ENCODE measurements around the gene PSME1. TPM values are rescaled to one million over a fixed set of nuclear protein-coding genes. Genes with fewer than 3 reads are reported as not detected.

The PSME1 gene
- total and polyA plus RNA-seq, 4 donors = 63.3 to 237 (median 101) TPM

GRCh38 chr14:24088095-24088494 is 47.9 kb upstream of the PSME1 start:
- Histone ChIP-seq H3K27ac (ENCODE audit: low read depth in 1 of 2, low read length in 2 of 2) (no peak overlapping the region), H3K36me3 (ENCODE audit: control insufficient read depth in 4 of 4, insufficient read depth in 3 of 4, low read depth in 1 of 4, low read length in 3 of 4) (no peaks in the 10 kb centered on the region), H3K27me3 (ENCODE audit: control insufficient read depth in 4 of 4, insufficient read depth in 4 of 4, low read length in 3 of 4) (no peaks in the 10 kb centered on the region), H3K9me3 (ENCODE audit: control insufficient read depth in 4 of 4, low read length in 3 of 4) (no peaks in the 10 kb centered on the region), H3K4me3 (ENCODE audit: low read depth in 1 of 3, low read length in 3 of 3) (no peak overlapping the region), H3K9ac (ENCODE audit: low read depth in 1 of 2, low read length in 2 of 2) (no peak overlapping the region), H3K4me1 (ENCODE audit: control insufficient read depth in 4 of 4, insufficient read depth in 4 of 4, low read length in 3 of 4) (peaks cover 4 to 29% (median 22%) of the 10 kb centered on the region in 4 donors)
- WGBS = 59% methylated on average over 2 of the region's 2 CpGs
- DNase-seq (ENCODE audit: low spot score) = no peak
- TF ChIP-seq CTCF (IDR thresholded peaks at IDR 0.05; ENCODE audit: low read depth, low read length, missing input control) (no peak), YY1 (IDR thresholded peaks at IDR 0.05) (no peak), EGR1 (IDR thresholded peaks at IDR 0.05; ENCODE audit: low read depth in 2 of 2) (no peak), REST (IDR thresholded peaks at IDR 0.05) (no peak), ZBTB33 (IDR thresholded peaks at IDR 0.05) (no peak), HNF4A (conservative IDR thresholded peaks at IDR 0.05) (no peak), RXRA (IDR thresholded peaks at IDR 0.05) (no peak), HNF4G (IDR thresholded peaks at IDR 0.05) (no peak), GABPA (IDR thresholded peaks at IDR 0.05 in 1 of 2, conservative IDR thresholded peaks at IDR 0.05 in 1 of 2) (no peak), TAF1 (conservative IDR thresholded peaks at IDR 0.05) (no peak), RAD21 (IDR thresholded peaks at IDR 0.05) (no peak), MAX (IDR thresholded peaks at IDR 0.05) (no peak), FOXA1 (IDR thresholded peaks at IDR 0.05) (no peak), SP1 (IDR thresholded peaks at IDR 0.05) (no peak), NR2F2 (IDR thresholded peaks at IDR 0.05) (no peak)

GRCh38 chr14:24089890-24090289 is 46.1 kb upstream of the PSME1 start:
- Histone ChIP-seq H3K4me1 (ENCODE audit: control insufficient read depth in 4 of 4, insufficient read depth in 4 of 4, low read length in 3 of 4) (peaks cover 8 to 28% (median 23%) of the 10 kb centered on the region in 4 donors), H3K27ac (ENCODE audit: low read depth in 1 of 2, low read length in 2 of 2) (no peak overlapping the region), H3K27me3 (ENCODE audit: control insufficient read depth in 4 of 4, insufficient read depth in 4 of 4, low read length in 3 of 4) (no peaks in the 10 kb centered on the region), H3K9me3 (ENCODE audit: control insufficient read depth in 4 of 4, low read length in 3 of 4) (no peaks in the 10 kb centered on the region), H3K9ac (ENCODE audit: low read depth in 1 of 2, low read length in 2 of 2) (no peak overlapping the region), H3K4me3 (ENCODE audit: low read depth in 1 of 3, low read length in 3 of 3) (no peak overlapping the region), H3K36me3 (ENCODE audit: control insufficient read depth in 4 of 4, insufficient read depth in 3 of 4, low read depth in 1 of 4, low read length in 3 of 4) (no peaks in the 10 kb centered on the region)
- WGBS = 82% methylated on average over 6 of the region's 6 CpGs
- DNase-seq (ENCODE audit: low spot score) = no peak
- no peak for TF ChIP-seq ZBTB33 (IDR thresholded peaks at IDR 0.05)
- no peak for TF ChIP-seq SP1 (IDR thresholded peaks at IDR 0.05)
- no peak for TF ChIP-seq JUND (IDR thresholded peaks at IDR 0.05)
- no peak for TF ChIP-seq MAX (IDR thresholded peaks at IDR 0.05)
- no peak for TF ChIP-seq YY1 (IDR thresholded peaks at IDR 0.05)
- TF ChIP-seq EGR1 (IDR thresholded peaks at IDR 0.05; ENCODE audit: low read depth in 2 of 2) = no peak
- TF ChIP-seq FOXA2 (IDR thresholded peaks at IDR 0.05) = no peak
- TF ChIP-seq RXRA (IDR thresholded peaks at IDR 0.05) = no peak
- TF ChIP-seq GABPA (IDR thresholded peaks at IDR 0.05 in 1 of 2, conservative IDR thresholded peaks at IDR 0.05 in 1 of 2) = no peak
- no peak for TF ChIP-seq CTCF (IDR thresholded peaks at IDR 0.05; ENCODE audit: low read depth, low read length, missing input control)
- no peak for TF ChIP-seq HNF4A (conservative IDR thresholded peaks at IDR 0.05)
- no peak for TF ChIP-seq HNF4G (IDR thresholded peaks at IDR 0.05)
- TF ChIP-seq TAF1 (conservative IDR thresholded peaks at IDR 0.05) = no peak
- no peak for TF ChIP-seq NR2F2 (IDR thresholded peaks at IDR 0.05)
- no peak for TF ChIP-seq RAD21 (IDR thresholded peaks at IDR 0.05)
- TF ChIP-seq ATF3 (IDR thresholded peaks at IDR 0.05) = no peak
- TF ChIP-seq FOXA1 (IDR thresholded peaks at IDR 0.05) = no peak
